ENCODE results near the gene CAVIN4.

- TF ChIP-seq JUNB (IDR thresholded peaks at IDR 0.05; ENCODE audit: unreplicated experiment) (no peak), CTCF (conservative IDR thresholded peaks at IDR 0.05; ENCODE audit: low read depth in 2 of 2) (no peak), EZH2 (IDR thresholded peaks at IDR 0.05; ENCODE audit: low read depth, unreplicated experiment) (no peak), REST (IDR thresholded peaks at IDR 0.05; ENCODE audit: unreplicated experiment) (no peak), POLR2AphosphoS5 (IDR thresholded peaks at IDR 0.05; ENCODE audit: low read depth) (no peak)
Observed at GRCh38 chr9:100575765-100576386, 2.0 kb upstream of the CAVIN4 start.
